ENCODE results near the gene NIM1K.
"Not testable (repeated sequence)": the region's sequence is repeated elsewhere in the genome, so short reads cannot be mapped to it uniquely, and the experiment has no call there.

NIM1K gene

GRCh38 chr5:43190755-43191603 is 1.0 kb upstream of the NIM1K start:
- peak in 1 of 5 experiments; percentile 10 for DNase-seq

GRCh38 chr5:43192558-43193180 is 644 bp downstream of the NIM1K start:
- DNase-seq = peak in 3 of 5 experiments; percentile 3 to 46 (median 8)

- peak in 3 of 5 experiments; percentile 4 to 78 (median 26) for DNase-seq
Measured at GRCh38 chr5:43193181-43193893, 1.3 kb downstream of the NIM1K start.

GRCh38 chr5:43193894-43194265 is 1.9 kb downstream of the NIM1K start:
- DNase-seq = no peak

GRCh38 chr5:43195670-43196265 is 3.7 kb downstream of the NIM1K start:
- no peak for DNase-seq

GRCh38 chr5:43197535-43197934 is 5.5 kb downstream of the NIM1K start:
- no peak for DNase-seq

GRCh38 chr5:43201442-43201841 is 9.4 kb downstream of the NIM1K start:
- DNase-seq = not testable (repeated sequence)

GRCh38 chr5:43202380-43202779 is 10.4 kb downstream of the NIM1K start:
- no peak for DNase-seq

- no peak for DNase-seq
Measured at GRCh38 chr5:43203373-43203772, 11.3 kb downstream of the NIM1K start.

- no peak for DNase-seq
Measured at GRCh38 chr5:43204958-43205357, 12.9 kb downstream of the NIM1K start.

GRCh38 chr5:43207601-43208000 is 15.6 kb downstream of the NIM1K start:
- no peak for DNase-seq

- no peak for DNase-seq
Measured at GRCh38 chr5:43208658-43209057, 16.6 kb downstream of the NIM1K start.

- no peak for DNase-seq
Measured at GRCh38 chr5:43209060-43209459, 17.0 kb downstream of the NIM1K start.

- DNase-seq = no peak
Measured at GRCh38 chr5:43209833-43210232, 17.8 kb downstream of the NIM1K start.

GRCh38 chr5:43210570-43210969 is 18.5 kb downstream of the NIM1K start:
- DNase-seq = no peak

GRCh38 chr5:43213951-43214350 is 21.9 kb downstream of the NIM1K start:
- no peak for DNase-seq

GRCh38 chr5:43215073-43215631 is 23.1 kb downstream of the NIM1K start:
- DNase-seq = no peak

- DNase-seq = no peak
Measured at GRCh38 chr5:43216941-43217340, 24.9 kb downstream of the NIM1K start.

GRCh38 chr5:43219120-43219519 is 27.1 kb downstream of the NIM1K start:
- DNase-seq = no peak

GRCh38 chr5:43221502-43221901 is 29.5 kb downstream of the NIM1K start:
- DNase-seq = peak in 1 of 5 experiments; percentile 19

GRCh38 chr5:43225649-43226245 is 33.7 kb downstream of the NIM1K start:
- peak in 1 of 5 experiments; percentile 68 for DNase-seq

- peak in 1 of 5 experiments; percentile 26 for DNase-seq
Measured at GRCh38 chr5:43227655-43228054, 35.6 kb downstream of the NIM1K start.

All from T-helper 2 cell (primary cell).